SKM-1 (cell line): Measurements from ENCODE around the gene SLC25A1.

ENCODE experiments used
- DNase-seq: peaks from one replicate; lab custom pipeline; 2025; ENCODE audit not compliant: unreplicated experiment; lab: John Stamatoyannopoulos, UW

SLC25A1 gene

DNA sequence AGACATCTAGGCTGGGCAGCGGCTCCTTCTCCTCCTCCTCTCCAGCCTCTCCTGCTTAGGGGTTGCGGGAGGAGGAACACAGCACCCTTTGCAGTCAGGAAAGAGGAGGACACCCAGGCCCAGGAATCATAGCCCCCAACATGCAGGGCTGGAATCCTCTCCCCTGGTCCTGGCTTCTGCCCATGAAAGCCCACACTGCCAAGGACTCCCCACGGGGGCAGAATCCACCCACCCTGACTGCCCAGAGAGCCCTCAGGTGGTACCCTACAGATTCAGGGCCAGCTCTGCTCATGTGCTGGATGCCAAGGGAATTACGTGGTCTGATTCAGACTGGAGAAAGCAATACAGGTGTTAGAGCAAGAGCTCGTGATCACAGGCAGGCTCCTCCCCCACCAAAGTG, 38.6 kb downstream of the SLC25A1 start:
- DNase-seq, result no peak

DNA sequence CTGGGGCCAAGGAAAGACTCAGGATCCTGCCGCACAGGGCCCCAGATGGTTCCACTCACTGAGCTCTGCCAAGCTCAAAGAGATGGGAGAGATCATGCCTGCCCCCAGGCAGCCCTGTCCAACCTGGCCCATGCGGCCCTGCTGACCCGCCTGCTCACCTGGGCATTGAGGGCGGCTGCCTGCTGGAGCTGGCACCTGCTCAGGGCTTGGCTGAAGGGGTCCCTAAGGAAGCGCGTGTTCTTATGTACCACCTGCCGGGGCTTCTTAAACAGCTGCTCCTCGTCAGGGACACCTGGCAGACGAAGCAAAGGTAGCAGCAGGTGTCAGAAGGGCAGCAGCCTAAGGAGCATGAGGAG, 39.6 kb downstream of the SLC25A1 start:
- DNase-seq, result no peak

DNA sequence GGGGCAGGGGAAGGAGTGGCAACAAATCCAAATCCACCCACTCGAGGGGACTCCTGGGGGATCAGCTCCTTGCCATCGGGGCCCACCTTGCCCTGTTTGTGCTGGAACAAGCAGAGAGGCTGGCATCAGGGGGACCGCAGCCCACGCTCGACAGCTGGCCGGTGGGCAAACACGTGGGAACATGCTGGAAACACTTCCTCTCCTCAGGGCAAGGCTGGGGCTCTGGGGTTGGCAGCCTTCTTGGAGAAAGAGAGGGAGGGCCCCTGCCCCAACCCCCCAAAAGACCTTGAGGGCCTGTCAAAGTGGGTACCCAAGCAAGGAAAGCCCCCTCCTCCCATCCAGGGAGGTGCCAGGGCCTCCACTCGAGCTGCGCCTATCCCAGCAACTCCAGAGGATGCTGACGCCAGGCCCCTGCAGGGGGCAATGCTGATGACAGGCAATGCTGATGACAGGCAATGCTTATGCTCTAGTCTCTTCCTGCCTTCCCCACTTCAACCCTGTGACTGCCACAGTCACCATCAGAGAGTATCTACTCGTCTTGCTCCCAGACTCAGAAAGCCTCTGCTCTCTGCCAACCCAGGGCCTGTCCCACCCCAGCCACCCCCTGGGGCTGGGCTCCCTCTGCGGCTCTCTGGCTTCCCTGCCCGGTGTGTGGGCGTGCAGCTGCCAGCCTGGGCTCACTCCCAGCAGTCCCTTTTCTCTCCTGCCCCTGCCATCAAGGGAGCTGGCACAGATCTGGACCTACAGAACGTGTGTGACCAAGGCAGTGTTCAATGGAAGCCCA, 40.1 kb downstream of the SLC25A1 start:
- DNase-seq, result no peak

DNA sequence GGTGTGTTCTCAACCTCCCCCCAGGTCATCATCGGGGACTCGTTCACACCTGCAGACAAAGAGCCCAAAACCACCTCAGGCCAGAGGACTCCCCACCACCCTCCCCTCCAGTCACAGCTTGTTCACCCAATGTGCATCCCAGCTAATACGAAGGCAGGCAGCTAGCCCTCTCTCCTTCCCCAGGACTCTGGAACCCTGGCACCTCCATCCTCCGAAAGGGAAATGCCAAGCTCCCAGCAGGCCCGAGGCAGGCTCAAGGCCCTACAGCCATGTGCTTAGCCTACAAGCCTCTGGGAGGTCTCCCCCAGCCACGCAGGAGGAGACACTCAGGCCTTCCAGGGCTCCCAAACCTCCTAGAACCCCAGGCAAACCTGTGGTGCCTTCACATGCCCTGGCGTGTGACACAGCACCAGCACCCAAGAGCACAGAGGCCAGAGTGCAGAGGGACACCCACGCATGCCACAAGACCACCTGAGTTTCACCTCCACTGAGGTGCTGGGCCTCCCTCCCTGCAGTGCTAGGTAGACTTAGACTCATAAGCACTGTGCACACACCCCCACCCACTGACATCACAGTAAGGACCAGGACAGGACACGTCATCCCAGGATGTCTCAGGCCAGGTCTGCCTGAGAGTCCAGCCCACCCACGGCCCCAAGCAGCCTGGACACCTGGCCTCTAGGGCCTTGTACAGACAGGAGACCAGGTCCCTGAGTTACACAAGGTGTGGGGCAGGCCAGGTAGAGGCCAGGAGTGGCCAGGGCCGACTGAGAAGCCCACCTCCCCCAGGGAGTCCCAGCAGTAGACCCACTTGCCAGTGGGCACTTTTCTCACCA, 40.9 kb downstream of the SLC25A1 start:
- no peak for DNase-seq

DNA sequence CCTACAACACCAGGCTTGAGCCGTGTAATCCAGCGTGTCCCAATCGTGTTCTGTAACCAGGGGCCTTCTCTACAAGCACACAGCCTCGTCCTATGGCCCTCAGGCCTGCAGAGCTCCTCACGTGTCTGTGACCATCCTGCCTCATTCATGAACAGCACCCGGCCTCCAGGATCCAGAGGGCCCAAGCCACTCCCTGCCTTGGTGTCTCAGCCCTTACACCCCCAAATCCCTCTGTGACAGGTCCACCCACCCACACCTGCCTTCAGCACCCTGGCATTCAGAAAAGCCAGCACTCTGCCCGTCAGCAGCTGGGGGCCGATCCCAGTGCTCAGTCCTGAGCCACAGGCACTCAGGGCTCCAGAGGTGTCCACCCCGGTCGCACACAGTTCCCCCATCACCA, 41.6 kb downstream of the SLC25A1 start:
- no peak for DNase-seq

DNA sequence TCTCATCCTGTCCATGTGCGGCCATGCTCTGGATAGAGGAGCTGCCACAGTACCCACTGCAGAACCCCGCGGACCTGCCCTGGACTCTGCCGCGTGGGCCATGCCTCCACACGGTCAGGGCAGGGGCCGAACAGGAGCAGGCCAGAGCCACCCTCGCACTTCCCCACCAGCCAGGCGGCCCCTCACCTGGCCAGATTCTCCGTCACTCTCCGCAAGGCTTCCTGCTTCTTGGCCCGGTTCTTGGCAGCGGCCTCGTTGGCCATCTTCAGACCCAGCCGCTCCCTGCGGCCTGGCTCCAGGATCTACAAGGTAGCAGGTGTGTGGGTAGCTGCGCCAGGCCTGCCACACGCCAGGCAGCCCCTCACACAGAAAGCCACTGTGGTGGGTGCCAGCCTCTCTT, 43.7 kb downstream of the SLC25A1 start:
- no peak for DNase-seq

DNA sequence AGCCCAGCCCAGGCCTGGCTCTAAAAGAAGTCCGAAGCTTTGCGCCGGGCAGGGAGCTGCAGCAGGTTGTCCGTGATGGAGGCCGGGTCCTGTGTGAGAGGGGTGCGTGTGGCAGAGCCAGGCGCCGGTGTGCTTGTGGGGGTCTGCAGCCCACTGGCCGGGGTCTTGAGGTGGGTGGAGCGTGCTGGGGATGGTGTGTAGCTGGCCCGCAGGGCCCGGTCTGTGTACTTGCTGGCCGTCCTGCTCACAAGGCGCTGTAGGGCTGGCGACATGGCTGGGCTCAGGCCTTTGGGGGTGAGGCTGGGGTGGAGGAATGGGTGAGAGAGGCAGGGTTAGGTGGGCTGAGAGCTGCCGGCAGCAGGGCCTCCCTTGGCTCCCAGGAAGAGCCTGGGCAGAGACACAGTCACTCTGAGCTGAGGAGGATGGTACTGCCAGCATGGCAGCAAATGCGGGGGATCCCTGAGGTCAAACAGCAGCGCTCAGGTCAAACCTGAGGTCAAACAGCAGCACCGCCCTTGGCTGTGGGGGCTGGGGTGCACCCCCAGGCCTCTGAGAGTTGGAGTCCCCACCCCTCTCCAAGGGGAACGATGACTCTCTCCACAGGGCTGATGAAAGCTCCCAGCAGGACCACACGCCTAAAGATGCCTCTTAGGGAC, 44.2 kb downstream of the SLC25A1 start:
- no peak for DNase-seq

DNA sequence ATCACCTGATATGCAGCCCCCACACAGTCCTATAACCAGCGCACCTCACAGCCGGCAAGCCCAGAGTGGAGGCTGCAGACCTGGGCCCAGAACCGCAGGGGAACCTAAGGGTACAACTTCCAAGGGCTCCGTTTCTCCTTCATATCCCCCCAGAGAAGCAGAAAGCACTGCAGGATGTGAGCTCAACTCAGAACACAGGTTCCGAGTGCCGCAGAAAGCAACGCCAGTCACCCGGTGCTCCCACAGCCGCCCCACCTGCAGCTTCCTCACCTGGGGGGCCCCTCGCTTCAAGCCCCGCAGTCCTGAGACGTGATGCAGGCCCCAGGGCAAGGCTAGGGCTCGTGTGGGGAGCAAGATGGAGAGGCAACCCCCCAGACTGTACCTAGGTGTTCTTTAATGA, 45.0 kb downstream of the SLC25A1 start:
- no peak for DNase-seq

DNA sequence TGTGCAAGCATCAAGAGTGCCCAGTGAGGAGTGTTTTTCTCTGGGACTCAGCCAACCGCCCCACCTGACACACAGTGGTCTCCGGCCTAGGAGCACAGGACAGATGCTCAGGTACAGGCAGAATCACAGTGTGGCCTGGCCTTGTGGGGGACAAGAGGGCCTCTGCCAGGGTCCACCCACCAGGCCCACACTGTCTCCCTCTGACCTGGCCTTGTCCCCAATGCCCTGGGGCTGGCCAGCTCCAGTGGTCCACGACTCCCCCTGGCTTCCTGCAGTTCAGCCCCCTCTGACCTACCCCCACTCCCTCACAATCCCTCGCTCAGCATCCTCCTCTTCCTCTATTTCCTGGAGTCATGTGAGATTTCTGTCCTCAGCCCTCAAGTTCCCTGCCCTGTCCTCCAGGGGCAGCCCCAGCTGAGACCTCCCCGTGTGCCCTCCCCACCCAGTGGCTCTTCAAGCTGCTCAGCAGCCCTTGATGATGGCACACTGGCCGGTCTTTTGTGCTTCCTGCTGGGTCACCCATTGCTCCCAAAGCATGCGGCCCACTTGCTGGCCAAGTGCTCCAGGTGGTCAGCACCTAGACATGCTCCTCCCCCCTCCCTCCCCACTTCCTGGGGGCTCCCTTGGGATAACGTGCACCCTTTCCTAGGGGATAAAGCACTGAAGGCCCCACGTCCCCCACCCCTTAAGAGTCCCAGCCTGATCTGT, 45.7 kb downstream of the SLC25A1 start:
- no peak for DNase-seq

DNA sequence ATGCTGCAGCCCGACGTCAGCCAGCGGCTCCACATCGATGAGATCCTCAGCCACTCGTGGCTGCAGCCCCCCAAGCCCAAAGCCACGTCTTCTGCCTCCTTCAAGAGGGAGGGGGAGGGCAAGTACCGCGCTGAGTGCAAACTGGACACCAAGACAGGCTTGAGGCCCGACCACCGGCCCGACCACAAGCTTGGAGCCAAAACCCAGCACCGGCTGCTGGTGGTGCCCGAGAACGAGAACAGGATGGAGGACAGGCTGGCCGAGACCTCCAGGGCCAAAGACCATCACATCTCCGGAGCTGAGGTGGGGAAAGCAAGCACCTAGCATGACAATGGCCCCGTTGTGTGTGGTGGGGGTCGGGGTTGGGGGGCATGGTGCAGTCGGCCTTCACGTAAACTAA, 46.4 kb downstream of the SLC25A1 start:
- no peak for DNase-seq

DNA sequence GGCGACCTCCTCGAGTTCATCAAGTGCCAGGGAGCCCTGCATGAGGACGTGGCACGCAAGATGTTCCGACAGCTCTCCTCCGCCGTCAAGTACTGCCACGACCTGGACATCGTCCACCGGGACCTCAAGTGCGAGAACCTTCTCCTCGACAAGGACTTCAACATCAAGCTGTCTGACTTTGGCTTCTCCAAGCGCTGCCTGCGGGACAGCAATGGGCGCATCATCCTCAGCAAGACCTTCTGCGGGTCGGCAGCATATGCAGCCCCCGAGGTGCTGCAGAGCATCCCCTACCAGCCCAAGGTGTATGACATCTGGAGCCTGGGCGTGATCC, 46.9 kb downstream of the SLC25A1 start:
- no peak for DNase-seq

DNA sequence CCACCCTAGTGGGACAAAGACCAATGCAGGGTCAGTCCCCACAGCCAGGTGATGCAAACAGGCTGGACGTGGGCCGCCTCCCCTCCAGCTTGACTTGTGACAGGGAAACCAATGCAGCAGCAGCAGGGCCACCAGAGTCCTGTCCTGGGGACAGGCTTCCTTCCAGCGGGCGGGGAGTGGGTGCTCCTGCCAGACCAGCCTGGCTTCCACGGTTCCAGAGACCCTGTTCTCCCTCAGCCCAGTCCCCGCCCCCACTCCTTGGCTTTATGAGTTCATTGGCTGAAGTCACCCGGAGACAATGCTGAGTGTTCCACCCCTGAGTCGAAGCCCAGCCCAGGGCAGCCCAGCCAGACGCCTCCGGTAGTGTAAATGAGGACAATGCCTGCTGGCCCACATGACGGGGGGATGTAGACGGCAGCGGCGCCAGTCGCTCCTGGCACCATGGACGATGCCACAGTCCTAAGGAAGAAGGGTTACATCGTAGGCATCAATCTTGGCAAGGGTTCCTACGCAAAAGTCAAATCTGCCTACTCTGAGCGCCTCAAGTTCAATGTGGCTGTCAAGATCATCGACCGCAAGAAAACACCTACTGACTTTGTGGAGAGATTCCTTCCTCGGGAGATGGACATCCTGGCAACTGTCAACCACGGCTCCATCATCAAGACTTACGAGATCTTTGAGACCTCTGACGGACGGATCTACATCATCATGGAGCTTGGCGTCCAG, 47.4 kb downstream of the SLC25A1 start, which contains the start of gene TSSK2:
Gene TSSK2 (plus strand): TSS at position 350 of the 726 bp plus-strand sequence. CDS start 92 bp downstream, at position 442.
- DNase-seq, result no peak

DNA sequence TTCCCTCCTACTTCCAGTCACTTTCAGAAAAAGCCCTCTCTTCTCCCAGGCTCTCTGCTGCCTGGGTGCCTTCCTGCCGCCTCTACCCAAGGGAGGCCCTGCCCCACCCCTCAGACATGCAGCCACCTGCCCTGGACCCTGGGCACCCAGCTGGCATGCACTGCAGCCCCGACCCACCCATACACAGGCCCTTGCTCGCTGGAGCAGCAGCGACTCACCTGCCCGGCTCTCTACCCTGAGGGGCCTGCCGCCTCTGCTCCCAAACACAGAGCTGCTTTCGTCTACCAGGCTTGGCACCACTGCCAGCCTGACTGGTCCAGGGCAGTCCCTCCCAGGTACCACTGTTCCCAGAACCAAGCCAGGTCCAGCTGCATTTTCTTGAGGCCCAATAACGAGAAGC, 48.7 kb downstream of the SLC25A1 start:
- DNase-seq, result no peak

DNA sequence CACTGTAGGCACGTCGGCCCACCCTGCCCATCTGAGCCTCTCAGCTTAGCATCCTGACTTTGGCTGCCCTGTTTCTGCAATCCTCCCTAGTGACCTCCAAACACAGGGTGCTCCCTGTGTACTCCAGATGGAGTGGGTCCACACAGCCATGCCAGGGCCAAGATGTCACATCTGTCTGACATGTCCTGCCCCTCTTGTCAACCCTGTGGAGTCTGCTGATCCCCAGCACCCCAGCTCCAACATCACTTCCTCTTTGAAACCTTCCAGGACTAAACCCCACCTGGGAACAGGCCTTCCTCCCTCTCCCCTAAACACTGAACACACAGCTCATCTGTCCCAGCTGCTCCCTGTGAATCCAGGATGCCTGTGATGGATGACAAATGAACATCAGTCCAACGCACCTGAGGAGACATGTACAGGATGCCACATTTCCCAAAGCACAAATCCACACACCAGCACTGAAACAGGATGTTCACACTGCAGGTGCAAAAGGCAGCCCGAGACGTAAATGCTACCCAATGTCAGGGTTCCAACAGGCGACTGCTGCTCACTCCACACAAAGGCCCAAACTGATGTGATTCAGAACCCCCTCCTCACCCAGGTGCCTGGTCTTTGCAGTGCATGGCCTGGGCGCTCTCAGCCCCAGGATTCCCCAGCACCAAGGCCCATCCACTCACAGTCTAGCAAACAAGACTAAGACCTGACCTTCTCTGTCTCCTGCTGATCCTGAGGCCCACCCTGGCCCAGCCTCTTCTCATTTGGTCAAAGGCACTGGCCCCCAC, 49.4 kb downstream of the SLC25A1 start:
- DNase-seq, result no peak

DNA sequence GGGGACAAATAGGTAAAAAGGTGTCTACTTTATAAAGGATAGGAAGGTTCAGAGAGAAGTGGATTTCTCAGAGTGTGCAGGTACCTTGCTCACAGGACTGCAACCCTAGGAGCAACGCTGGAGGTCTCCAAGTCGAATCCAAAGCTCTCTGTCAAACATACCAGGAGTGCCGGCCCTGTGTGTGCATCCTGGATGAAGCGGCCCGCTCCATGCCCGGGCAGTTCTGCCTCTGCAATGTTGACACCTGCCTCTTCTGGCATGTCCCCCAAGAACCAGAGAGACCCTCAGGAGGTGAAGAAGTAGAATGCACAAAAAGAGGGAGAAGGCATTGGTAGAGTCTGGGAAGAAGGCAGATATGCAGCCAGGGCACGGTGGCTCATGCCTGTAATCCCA, 50.5 kb downstream of the SLC25A1 start:
- no peak for DNase-seq

DNA sequence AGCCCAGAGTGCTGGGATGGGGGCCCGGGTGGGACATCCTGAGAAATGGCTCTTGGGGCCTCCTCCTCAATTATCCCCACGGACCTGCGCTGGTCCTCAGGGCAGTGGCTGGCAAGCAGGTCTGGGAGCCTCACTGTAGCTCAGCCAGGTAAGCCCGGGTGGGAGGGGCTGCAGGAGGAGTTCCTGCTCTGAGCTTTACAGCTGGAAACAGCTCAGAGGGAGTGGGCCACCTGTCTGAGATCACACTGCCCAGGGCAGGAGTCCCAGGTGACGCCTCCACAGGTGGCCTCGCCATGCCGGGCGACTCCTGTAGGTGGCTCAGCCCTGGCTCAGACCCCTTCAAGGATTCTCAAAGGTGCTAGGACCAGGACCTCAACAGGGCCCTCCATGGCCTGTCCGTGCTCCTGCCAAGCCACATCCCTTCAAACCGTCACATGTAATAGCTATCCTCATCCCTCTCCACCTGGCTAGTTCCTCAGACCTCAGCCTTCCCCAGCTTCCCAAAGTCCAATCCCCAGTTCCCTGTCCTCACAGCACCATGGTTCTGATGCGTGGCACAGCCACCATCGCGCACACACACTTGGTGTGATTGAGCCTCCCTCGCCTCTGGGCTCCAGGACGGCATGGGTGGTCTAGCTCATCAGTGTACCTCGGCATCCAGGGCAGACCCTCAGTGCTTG, 51.1 kb downstream of the SLC25A1 start:
- no peak for DNase-seq

DNA sequence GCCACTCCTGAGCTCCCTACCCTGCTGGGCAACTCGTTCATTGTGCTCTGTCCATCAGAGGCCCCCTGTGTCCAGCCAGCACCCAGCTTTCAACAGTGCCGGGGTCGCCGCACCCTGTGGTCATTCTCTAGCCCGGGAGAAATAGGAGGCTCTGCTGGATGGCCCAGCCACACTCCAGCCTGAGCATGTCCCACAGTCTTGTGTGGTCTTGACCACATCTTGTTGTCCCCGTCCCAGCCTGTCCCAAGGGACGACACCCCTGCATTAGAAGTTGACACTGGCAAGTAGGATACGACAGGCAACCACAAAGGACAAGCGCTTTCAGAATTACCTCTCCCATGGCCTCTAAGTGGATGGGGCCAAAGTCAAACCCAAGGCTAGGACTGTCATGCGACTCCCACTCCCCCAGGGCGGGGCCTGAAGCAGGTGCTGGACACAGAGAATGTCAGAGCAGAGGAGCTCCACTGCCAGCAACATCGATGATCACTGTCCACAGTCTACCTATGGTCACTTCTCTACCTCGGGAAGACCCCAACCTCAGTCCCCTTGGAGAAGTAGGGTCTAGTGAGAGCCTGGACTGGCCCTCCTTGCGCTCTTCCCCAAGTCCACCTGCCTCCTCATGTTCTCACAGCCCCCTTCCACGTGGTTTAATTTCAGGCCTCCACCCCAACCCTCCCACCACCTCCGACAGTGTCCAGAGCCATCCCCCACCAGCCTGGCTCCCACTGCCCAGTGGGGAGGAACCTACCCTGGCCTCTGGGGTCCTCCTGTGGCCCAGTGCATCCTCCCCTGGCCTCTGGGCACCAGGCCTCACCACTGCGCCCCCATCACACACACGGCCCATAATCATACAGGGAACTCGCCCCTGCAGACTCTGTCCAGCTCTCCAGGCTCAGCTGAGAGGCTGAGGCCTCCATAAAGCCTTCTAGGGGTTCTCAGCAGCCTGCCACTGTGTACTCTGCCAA, 51.9 kb downstream of the SLC25A1 start:
- no peak for DNase-seq
